ENCODE measurements around the gene TCF7L2.

Gene TCF7L2

GRCh38 chr10:113149626-113150025, 199.6 kb downstream of the TCF7L2 start:
- no peak for DNase-seq (ENCODE audit: low spot score)

- DNase-seq (ENCODE audit: low spot score): no peak
These were observed 201.2 kb downstream of the TCF7L2 start for GRCh38 chr10:113151190-113151666.

GRCh38 chr10:113153493-113154102, 203.6 kb downstream of the TCF7L2 start:
- DNase-seq (ENCODE audit: low spot score): no peak

GRCh38 chr10:113157441-113157840, 207.4 kb downstream of the TCF7L2 start:
- no peak for DNase-seq (ENCODE audit: low spot score)

- DNase-seq (ENCODE audit: low spot score): no peak
These were observed 208.1 kb downstream of the TCF7L2 start for GRCh38 chr10:113158183-113158582.

GRCh38 chr10:113159563-113159962, 209.5 kb downstream of the TCF7L2 start:
- no peak for DNase-seq (ENCODE audit: low spot score)

- DNase-seq (ENCODE audit: low spot score): no peak
These were observed 210.6 kb downstream of the TCF7L2 start for GRCh38 chr10:113160641-113161040.

GRCh38 chr10:113161066-113161465, 211.0 kb downstream of the TCF7L2 start:
- no peak for DNase-seq (ENCODE audit: low spot score)

GRCh38 chr10:113162960-113163359, 212.9 kb downstream of the TCF7L2 start:
- DNase-seq (ENCODE audit: low spot score): no peak

GRCh38 chr10:113165673-113166072, 215.6 kb downstream of the TCF7L2 start:
- DNase-seq (ENCODE audit: low spot score): no peak

GRCh38 chr10:113167702-113168101, 217.7 kb downstream of the TCF7L2 start:
- DNase-seq (ENCODE audit: low spot score): no peak

- no peak for DNase-seq (ENCODE audit: low spot score)
These were observed 218.5 kb downstream of the TCF7L2 start for GRCh38 chr10:113168584-113168983.

GRCh38 chr10:113169111-113169510, 219.1 kb downstream of the TCF7L2 start:
- no peak for DNase-seq (ENCODE audit: low spot score)

- peak; percentile 7 for DNase-seq (ENCODE audit: low spot score)
These were observed 219.9 kb downstream of the TCF7L2 start for GRCh38 chr10:113169853-113170460.

- DNase-seq (ENCODE audit: low spot score): no peak
These were observed 221.6 kb downstream of the TCF7L2 start for GRCh38 chr10:113171662-113172061.

- DNase-seq (ENCODE audit: low spot score): no peak
These were observed 225.1 kb downstream of the TCF7L2 start for GRCh38 chr10:113175176-113175575.

GRCh38 chr10:113175756-113176651, 226.0 kb downstream of the TCF7L2 start:
- no peak for DNase-seq (ENCODE audit: low spot score)

- DNase-seq (ENCODE audit: low spot score): no peak
These were observed 226.7 kb downstream of the TCF7L2 start for GRCh38 chr10:113176652-113177155.

- no peak for DNase-seq (ENCODE audit: low spot score)
These were observed 227.3 kb downstream of the TCF7L2 start for GRCh38 chr10:113177156-113177935.

GRCh38 chr10:113177936-113178335, 227.9 kb downstream of the TCF7L2 start:
- no peak for DNase-seq (ENCODE audit: low spot score)

GRCh38 chr10:113178771-113179170, 228.7 kb downstream of the TCF7L2 start:
- no peak for DNase-seq (ENCODE audit: low spot score)

GRCh38 chr10:113179265-113179664, 229.2 kb downstream of the TCF7L2 start:
- no peak for DNase-seq (ENCODE audit: low spot score)
